ENCODE measurements around the gene VAMP2.

The VAMP2 gene

DNA sequence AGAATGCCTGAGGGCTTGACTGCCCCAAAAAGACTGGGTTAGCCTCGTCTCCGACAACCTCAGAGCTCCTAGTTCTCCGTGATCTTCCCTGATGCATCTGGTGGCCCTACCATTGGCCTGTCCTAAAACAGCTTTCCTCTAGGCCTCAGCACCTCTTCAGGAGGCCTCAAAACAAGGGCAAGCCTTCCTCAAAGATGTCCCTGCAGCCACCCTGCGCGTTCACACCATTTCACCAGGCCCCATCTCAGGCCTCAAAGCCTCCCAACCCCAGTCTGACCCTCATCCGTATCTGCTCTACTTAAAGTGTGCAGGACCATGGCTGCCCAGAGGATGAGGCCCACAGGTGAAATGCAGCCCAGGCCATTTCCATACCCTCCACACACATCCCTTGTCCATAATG, 51.8 kb downstream of the VAMP2 start:
- Histone ChIP-seq H3K4me3 (no peak overlapping the region), H4K20me1 (peaks cover 0 to 11% (median 0%) of the 10 kb centered on the region in 11 experiments; a peak in 2 of 22 replicates), H3K27ac (no peak overlapping the region), H3K27me3 (peaks cover 30 to 67% (median 52%) of the 10 kb centered on the region in 11 experiments), H3K9me3 (replicated peaks in 1 of 11) (no peaks in the 10 kb centered on the region), H3K4me2 (no peak overlapping the region), H3K4me1 (peaks cover 0 to 22% (median 7%) of the 10 kb centered on the region in 10 experiments; a peak in 12 of 20 replicates), H3K36me3 (no peaks in the 10 kb centered on the region), H3K9ac (no peak overlapping the region)
- TF ChIP-seq Cebpa-rat (IDR thresholded peaks at IDR 0.05) = no peak

DNA sequence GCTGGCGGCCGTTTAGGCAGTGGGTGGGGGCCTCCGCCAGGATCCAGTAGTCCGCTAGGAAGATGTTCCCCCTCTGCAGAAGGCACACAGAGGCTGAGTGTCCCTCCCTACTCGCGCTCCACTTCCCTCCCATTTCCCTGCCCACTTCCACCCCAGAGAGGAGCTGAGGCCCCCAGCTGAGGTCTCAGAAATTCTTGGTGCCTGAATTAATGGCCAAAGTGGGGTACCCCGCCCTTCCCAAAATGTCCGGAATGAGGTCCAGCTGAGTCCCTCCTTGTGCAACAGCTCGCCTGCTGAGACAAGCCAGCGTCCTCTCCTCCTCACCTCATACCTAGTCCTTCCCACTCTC, 52.3 kb downstream of the VAMP2 start:
- Histone ChIP-seq H4K20me1 (peaks cover 0 to 11% (median 0%) of the 10 kb centered on the region in 11 experiments; a peak in 1 of 22 replicates), H3K4me3 (no peak overlapping the region; a peak in 1 of 20 replicates), H3K36me3 (no peaks in the 10 kb centered on the region), H3K9me3 (replicated peaks in 1 of 11) (no peaks in the 10 kb centered on the region), H3K9ac (no peak overlapping the region), H3K4me2 (peak overlapping the region; percentile 52 to 82 (median 70); a peak in 21 of 22 replicates), H3K27me3 (peaks cover 26 to 63% (median 47%) of the 10 kb centered on the region in 11 experiments), H3K27ac (no peak overlapping the region), H3K4me1 (peaks cover under 1 to 22% (median 8%) of the 10 kb centered on the region in 10 experiments; a peak in 15 of 20 replicates)
- TF ChIP-seq Cebpa-rat (IDR thresholded peaks at IDR 0.05) = no peak

DNA sequence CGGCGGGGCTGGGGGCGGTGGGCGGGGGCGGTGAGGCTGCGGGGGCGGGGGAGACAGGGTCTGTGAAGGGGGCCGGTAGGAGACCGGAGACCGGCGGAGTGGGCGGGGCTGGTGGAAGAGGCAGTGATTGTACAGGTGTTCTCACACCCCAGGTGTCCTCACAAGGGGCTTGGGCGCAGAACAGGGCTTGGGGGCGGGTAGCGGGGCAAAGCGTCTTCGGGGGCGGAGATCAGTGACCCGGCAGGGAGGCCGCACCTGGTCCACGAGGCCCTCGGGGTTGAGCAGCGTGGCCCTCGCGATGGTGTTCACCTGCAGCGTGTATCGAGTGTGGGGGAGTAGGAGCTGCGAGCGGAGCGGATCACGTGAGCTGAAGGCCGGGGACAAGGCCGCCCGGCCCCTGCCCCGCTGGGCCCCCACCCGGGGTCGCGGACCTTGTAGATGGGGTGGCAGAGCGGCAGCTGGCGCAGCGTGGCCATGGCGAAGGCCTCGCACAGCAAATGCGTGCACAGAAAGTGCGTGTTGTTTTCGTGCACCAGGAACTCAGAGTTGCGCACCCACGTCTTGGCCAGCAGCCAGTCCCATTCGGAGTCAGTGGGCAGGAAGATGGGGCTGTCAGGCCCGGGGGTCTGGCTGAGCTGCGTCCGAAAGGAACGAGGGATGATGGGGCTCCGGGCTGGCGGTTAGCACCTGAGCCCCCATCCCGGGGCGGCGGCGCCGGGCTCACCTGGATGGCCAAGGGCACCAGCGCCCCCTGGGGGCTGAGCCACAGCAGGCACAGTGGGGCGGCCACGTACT, 52.9 kb downstream of the VAMP2 start:
- H3K4me2 ChIP-seq = peak overlapping the region; percentile 52 to 82 (median 70)
- no peak overlapping the region for H3K9ac ChIP-seq
- peaks cover 20 to 57% (median 42%) of the 10 kb centered on the region in 11 experiments for H3K27me3 ChIP-seq
- H3K27ac ChIP-seq = no peak overlapping the region
- no peak for TF ChIP-seq Cebpa-rat (IDR thresholded peaks at IDR 0.05)
- H3K4me3 ChIP-seq = peak overlapping the region in 3 of 10 experiments; percentile 20 to 31 (median 21); a peak in 2 of 20 replicates
- peaks cover 0 to 11% (median 0%) of the 10 kb centered on the region in 11 experiments; a peak in 1 of 22 replicates for H4K20me1 ChIP-seq
- H3K36me3 ChIP-seq = no peaks in the 10 kb centered on the region
- peaks cover 7 to 26% (median 14%) of the 10 kb centered on the region in 10 experiments; a peak in 16 of 20 replicates for H3K4me1 ChIP-seq
- H3K9me3 ChIP-seq (replicated peaks in 1 of 11) = no peaks in the 10 kb centered on the region

All from BLaER1 treated with 17β-estradiol and CSF1 and Interleukin-3, amounts not matched to agents 10 nM and 100 nM (cell line).